Left cardiac atrium (tissue), 4 donors: ENCODE results near the gene ALDH9A1. TPM values are rescaled to one million over a fixed set of nuclear protein-coding genes. Genes with fewer than 3 reads are reported as not detected.
A peak's percentile ranks its signal among the peaks of the same experiment; 100 is the strongest.

Experiments
- ATAC-seq, 2 donors: fragments of 200-7000 bp; cut with Tn5 transposase; one replicate each; pipeline ENCODE4 v1.9.1; 2020; ENCODE audit warnings: mild to moderate bottlenecking in 2 of 2, moderate library complexity in 2 of 2
- DNase-seq: peaks from one replicate; pipeline ENCODE4 v3.0.0-alpha.2; 2020
- intact Hi-C, 2 donors: fragments of 100-400 bp; cut with DNase I; formaldehyde crosslinking; loops; one replicate each; pipeline versions ENCODE4 v1.14.1 to v1.15.1; 2022 to 2023
- total RNA-seq, 2 donors: library from RNA; stranded (reverse); fragmentation: NEBNext Ultra II Directional; extraction: Animal tissue kit (Norgen Biotek cat#: 25700); gene quantifications; one replicate each; pipeline ENCODE4 v1.2.1, GENCODE V29; 2021
- donor health status: DM: no; HTN: yes; CAD: no.
- donor health status: DM: no; HTN: yes; CAD: no; lungs with severe emphysema.
- donor health status: DM: yes; HTN: yes; CAD: no.
- donor health status: Dilated cardiomyopathy.

The ALDH9A1 gene
- total RNA-seq, 2 donors from 2014 or later, result 63.2 to 71.7 TPM

DNA sequence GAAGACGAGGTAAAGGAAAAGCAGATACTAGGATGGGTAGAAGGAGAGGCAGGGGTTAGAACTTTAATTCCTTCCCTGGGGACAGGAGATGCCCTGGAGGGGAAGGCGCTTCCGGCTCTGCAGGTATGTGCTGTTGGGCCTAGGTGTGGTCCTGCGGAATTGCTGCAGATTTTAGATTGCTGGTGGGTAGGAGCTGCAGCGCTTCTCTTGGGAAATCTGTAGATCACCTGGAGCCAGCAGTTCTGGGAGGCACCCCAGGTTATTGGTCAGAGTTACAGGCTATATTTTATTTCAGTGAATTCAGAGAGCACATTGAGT lies 66.3 kb downstream of the ALDH9A1 start:
- no peak for DNase-seq

GRCh38 chr1:165631342-165632151 lies 66.8 kb downstream of the ALDH9A1 start:
- intact Hi-C loops, result loop anchor here in 1 of 2 donors (5.0 kb wide), 1 partner anchor 66 kb away; the partner anchor contains the start of gene ALDH9A1

More for the DNA sequence above, 66.3 kb downstream of the ALDH9A1 start:
- ATAC-seq, result no peak
- intact Hi-C loops, result loop anchor here in 1 of 2 donors (5.0 kb wide), 1 partner anchor 65 kb away; the partner anchor contains the start of gene ALDH9A1

DNA sequence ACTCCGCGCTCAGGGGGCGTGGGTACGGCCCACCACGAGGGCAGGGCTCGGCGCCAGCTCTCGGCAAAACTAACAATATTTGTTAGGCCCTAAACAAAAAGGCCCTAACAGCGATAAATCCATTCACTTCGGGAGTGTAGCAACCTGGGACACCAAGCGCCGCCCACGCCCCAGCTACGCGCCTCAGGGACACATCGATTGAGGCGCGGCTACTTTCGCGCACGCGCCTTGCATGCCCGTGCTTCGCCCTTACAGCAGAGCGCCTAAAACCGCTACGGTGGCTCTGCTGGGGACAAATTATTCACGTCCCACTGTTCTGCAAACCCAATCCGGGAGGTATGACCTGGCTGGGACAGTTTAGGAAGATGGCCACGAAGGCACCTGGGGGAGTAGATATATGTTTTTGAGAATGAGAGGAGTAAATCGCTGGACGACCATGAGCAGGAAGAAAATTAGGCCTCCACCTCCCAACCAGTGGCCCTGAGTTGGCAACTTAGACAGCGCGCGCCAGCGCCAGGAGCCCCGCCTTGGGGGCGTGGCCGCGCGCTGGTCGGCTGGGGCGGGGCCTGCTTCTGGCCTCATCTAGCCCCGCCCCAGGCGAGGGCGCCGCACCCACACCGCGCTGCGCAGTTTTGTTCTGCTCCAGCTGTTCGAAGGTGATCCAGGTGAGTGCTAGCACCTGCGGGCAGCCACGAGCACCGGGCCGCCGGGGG lies 67.6 kb downstream of the ALDH9A1 start, which contains the start of gene MGST3:
Gene MGST3, plus strand, starts transcription at position 606 of the 713 bp plus-strand sequence. CDS start 18,614 bp downstream, outside the sequence.
- DNase-seq, result peak; percentile 98
- ATAC-seq, result peak; percentile 98
- intact Hi-C loops, result loop anchor here in 1 of 2 donors (5.0 kb wide), 1 partner anchor 67 kb away; the partner anchor contains the start of gene ALDH9A1

More at GRCh38 chr1:165631342-165632151, 66.8 kb downstream of the ALDH9A1 start:
- DNase-seq (peak; percentile 58), ATAC-seq (peak; percentile 27 to 68)

DNA sequence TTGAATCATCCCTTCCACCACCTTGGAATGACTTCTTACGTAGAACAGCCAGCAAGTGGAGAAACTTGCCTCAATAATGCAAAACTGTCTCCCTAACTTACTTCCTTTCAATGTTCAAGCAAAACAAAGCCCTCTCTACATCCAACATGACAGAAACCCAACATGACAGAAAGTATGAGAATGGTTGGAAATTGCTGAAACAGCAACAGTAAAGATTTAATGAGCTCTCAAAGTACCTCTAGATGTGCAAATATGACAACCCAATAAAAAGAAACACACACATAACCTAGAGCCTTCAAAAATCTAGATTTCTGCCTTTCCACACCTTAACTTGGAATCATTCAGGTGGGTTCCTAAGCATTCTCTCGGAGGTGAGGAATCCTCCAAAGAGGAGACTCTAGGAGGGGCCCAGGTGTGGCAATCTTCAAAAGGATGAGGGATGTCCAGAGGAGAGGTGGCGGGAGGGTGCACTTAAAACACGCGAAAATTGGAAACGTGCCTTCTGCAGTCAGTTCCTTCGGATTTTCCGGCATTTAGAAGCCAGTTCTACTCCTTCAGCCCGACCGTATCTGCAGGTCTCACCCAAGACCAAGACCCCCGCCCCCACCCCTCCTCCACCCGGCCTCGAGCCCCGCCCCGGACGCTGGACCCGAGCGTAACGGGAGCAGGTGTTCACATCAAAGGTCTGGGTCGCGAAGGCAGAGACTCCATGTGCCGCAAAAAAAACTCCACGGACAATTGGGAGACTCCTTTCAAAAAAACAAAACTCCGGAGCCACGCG lies 68.3 kb downstream of the ALDH9A1 start:
- ATAC-seq (peak in 1 of 2 donors; percentile 0), DNase-seq (no peak)
- intact Hi-C loops, result loop anchor here (2.0 to 5.0 kb wide), 2 partner anchors 41 to 67 kb away; partner anchors contain the start of gene ALDH9A1 (in 1 of the 2)

DNA sequence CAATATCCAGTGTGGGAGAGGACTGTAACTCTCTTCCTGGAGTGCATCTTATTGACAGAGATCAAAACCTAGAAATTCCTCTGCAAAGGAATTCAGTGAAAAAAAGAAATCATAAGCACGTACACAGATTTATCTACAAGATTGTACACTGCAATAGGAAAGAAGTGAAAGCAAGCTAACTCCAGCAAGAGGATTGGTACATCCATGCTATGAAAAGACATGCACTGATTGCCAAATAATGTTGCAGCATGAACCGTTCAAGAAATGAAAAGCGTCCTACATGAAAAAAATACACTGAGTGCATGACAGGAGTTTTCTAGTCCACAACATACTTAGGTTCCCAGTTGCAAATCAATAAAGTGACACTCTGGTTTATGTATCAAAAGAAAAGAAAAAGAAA lies 69.2 kb downstream of the ALDH9A1 start:
- intact Hi-C loops, result loop anchor here in 1 of 2 donors (2.0 kb wide), 1 partner anchor 42 kb away; no protein-coding TSS in a partner anchor
- ATAC-seq (no peak), DNase-seq (no peak)

DNA sequence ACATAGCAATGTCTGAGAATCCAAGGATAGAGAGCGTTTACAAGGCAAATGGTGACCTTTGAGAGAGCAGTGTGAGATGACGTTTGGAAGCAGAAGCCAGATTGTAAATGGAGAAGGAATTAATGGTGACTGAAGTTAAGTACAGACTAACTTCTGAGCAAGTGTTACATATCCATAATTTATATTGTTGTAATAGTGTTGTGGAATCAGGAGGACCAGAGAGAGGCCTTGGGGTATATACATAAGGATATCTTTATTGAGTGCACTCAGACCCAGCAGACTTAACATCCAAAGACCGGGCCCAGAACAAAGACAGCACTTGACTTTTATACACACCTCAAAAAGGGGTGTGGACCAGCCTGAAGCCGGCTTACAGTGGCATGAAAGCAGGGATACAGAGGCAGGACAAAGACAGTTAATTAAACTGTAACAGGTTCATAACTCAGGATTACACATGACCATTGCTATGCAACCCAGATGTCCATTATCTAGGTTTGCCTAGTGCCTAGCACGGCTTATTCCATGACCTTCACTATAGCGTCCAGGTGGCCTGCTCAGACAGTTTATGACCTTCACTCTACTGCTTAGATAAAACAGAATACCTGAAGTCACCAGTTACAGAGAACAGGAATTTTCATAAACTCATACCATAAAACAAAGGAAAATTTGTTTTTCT lies 70.1 kb downstream of the ALDH9A1 start:
- ATAC-seq (no peak), DNase-seq (no peak)
- intact Hi-C loops, result loop anchor here in 1 of 2 donors (2.0 kb wide), 1 partner anchor 43 kb away; no protein-coding TSS in a partner anchor

- intact Hi-C loops, result no loop called here
- DNase-seq, result no peak
- no peak for ATAC-seq
These were observed 73.9 kb downstream of the ALDH9A1 start for GRCh38 chr1:165624441-165624840.

- DNase-seq, result no peak
- intact Hi-C loops, result no loop called here
- ATAC-seq, result no peak
These were observed 74.7 kb downstream of the ALDH9A1 start for GRCh38 chr1:165623624-165624023.

- ATAC-seq (no peak), DNase-seq (no peak)
- intact Hi-C loops, result loop anchor here in 1 of 2 donors (10.0 kb wide), 1 partner anchor 65 kb away; no protein-coding TSS in a partner anchor
These were observed 78.7 kb downstream of the ALDH9A1 start for GRCh38 chr1:165619647-165620151.

DNA sequence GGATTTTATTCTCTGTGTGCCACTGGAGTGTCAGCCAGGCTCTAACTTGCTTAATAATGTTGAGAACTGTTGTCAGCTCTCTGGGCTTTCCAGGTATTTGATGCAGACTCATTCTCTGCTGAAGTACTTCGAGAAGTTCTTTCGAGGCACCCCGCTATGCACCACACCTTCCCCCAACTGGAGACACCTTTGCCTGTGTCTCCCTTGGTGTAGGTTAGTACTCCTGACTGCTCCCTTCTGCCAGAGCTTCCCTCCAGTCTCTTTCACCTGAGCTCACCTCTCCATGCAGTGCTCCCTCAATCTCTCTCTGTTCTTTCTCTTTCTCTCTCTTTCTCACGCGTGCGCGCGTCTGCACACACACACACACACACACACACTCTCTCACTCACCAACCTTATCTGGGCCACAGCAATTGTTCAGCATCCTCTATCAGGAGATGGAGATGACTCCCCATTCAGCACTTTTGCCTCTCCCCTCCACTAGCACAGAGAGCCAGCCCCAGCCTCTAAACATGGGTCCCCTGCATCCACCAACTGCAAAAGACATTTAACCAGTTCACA lies 81.3 kb downstream of the ALDH9A1 start:
- intact Hi-C loops, result loop anchor here in 1 of 2 donors (10.0 kb wide), 1 partner anchor 68 kb away; no protein-coding TSS in a partner anchor
- DNase-seq (no peak), ATAC-seq (no peak)

DNA sequence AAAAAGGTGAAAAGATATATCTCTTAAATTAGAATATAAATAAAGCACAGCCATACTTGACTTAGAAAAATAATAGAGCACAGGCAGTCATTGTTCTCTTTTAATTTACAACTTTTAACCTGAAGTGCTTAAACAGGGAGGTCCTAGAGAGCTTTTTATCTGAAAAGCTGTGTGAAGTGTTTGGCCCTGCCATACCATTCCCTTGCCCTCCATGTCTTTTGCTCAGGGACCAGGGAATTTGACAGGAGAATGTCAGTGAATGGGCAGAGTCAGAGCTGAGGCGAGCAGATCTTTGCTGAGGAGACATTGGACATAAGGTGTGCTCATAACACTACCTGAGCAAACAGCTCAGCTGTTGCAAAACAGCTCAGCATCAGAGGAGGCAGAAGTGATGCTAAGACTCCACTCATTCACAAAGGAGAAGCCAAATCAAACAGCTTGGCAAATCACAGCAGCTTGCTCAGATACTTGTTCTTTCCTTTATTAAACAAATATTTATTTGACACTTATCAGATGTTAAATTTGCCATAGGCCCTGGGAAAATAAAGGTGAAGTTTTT lies 82.2 kb downstream of the ALDH9A1 start:
- intact Hi-C loops, result loop anchor here in 1 of 2 donors (10.0 kb wide), 1 partner anchor 69 kb away; no protein-coding TSS in a partner anchor
- ATAC-seq (no peak), DNase-seq (no peak)

Other genes with a start within 250 kb of the ALDH9A1 start
- gene LRRC52, start 154.6 kb downstream of the ALDH9A1 start, total RNA-seq, result under 1 TPM in 1 of 2 donors, not detected in 1; 0.60 TPM
- gene MGST3, start 67.3 kb downstream of the ALDH9A1 start, total RNA-seq, result 100 to 1,000 TPM; 436 to 446 TPM
- gene TMCO1, start 70.3 kb upstream of the ALDH9A1 start, total RNA-seq, result 10 to 100 TPM; 61.9 to 63.5 TPM
- 10 to 100 TPM in 1 of 2 donors, 1 to 10 TPM in 1; 8.0 to 18.2 TPM for gene UCK2, start 129.1 kb upstream of the ALDH9A1 start, total RNA-seq